Measurements from ENCODE around the gene SPIRE1. TPM values are rescaled to one million over a fixed set of nuclear protein-coding genes. Genes with fewer than 3 reads are reported as not detected.

Gene SPIRE1
- total and polyA plus RNA-seq, 2 of the 4 experiments (the other 2 are of a cell fraction) = 11.6 to 31.4 TPM

DNA sequence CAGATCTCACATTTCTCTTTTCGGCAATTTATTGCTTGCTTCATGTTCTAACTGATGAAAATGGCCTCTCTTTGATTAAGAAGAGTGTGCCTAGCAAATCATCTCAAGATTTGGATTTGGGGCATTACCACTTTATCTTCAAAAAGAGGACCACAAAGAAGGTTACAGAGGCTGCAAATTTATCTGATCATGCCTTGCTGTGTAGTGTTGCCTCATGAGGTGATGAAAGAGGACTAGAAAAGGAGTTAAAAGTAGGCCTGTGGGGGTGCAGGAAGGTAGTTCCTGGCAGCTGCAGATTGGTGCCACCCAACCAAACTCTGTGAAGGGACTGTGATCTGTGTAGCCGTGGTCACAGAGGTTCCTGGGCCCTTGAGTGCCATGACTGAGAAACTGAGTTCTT lies 181.0 kb downstream of the SPIRE1 start:
- Histone ChIP-seq H3K4me1 (ENCODE audit: control insufficient read depth, insufficient read depth, low read length) (no peaks in the 10 kb centered on the region; the same call in 1 of the 2 replicates), H2AFZ (replicated peaks; ENCODE audit: low read length, poor library complexity) (no peak overlapping the region), H3K23ac (ENCODE audit: low read depth, low read length) (no peak overlapping the region), H3K79me1 (ENCODE audit: low read depth in 1 of 2, low read length in 2 of 2) (peaks cover 0 to 7% of the 10 kb centered on the region in 2 experiments; a peak in 1 of 4 replicates), H2BK15ac (ENCODE audit: low read depth, low read length) (no peak overlapping the region), H3K27ac (ENCODE audit: insufficient read depth, low read length) (no peak overlapping the region), H3K9me1 (ENCODE audit: insufficient read depth, low read length) (peaks cover 12% of the 10 kb centered on the region), H3K4me2 (ENCODE audit: low read depth, low read length) (no peak overlapping the region), H2BK5ac (ENCODE audit: low read depth, low read length, poor library complexity, severe bottlenecking) (no peak overlapping the region), H2BK120ac (ENCODE audit: low read depth, low read length) (no peak overlapping the region), H4K20me1 (ENCODE audit: insufficient read depth, low read length) (no peaks in the 10 kb centered on the region), H2AK9ac (replicated peaks; ENCODE audit: low read depth, low read length, poor library complexity) (no peak overlapping the region), H3K36me3 (ENCODE audit: control insufficient read depth, insufficient read depth, low read length) (peaks cover 12% of the 10 kb centered on the region), H2BK20ac (ENCODE audit: low read depth, low read length) (no peak overlapping the region), H3K56ac (ENCODE audit: extremely low read depth, insufficient read depth, low read length) (no peak overlapping the region), H4K5ac (ENCODE audit: low read depth, low read length) (no peak overlapping the region), H3K4ac (ENCODE audit: low read depth, low read length) (no peak overlapping the region), H3K27me3 (ENCODE audit: control insufficient read depth, insufficient read depth, low read length) (no peaks in the 10 kb centered on the region), H3K4me3 (ENCODE audit: insufficient read depth, low read depth, low read length) (no peak overlapping the region), H3K18ac (ENCODE audit: low read depth, low read length) (no peak overlapping the region), H3K9ac (ENCODE audit: low read depth, low read length) (no peak overlapping the region), H2AK5ac (ENCODE audit: low read depth, low read length) (no peak overlapping the region), H4K8ac (ENCODE audit: low read depth in 2 of 2, low read length in 2 of 2) (no peak overlapping the region), H3K9me3 (ENCODE audit: control insufficient read depth, insufficient read depth, low read length) (no peaks in the 10 kb centered on the region), H4K91ac (ENCODE audit: insufficient read depth, low read depth, low read length) (no peak overlapping the region), H3K14ac (replicated peaks; ENCODE audit: low read depth, low read length) (no peak overlapping the region)
- TF ChIP-seq MAFK (IDR thresholded peaks at IDR 0.05; ENCODE audit: low read depth, low read length) (no peak), BHLHE40 (IDR thresholded peaks at IDR 0.05; ENCODE audit: low read depth, low read length) (no peak), RAD21 (IDR thresholded peaks at IDR 0.05; ENCODE audit: low read length) (no peak), RCOR1 (IDR thresholded peaks at IDR 0.05; ENCODE audit: insufficient replicate concordance, low read length) (no peak), CHD1 (IDR thresholded peaks at IDR 0.05; ENCODE audit: low read depth, low read length) (no peak), SMC3 (IDR thresholded peaks at IDR 0.05; ENCODE audit: low read depth, low read length) (no peak), FOS (IDR thresholded peaks at IDR 0.05; ENCODE audit: low read depth, low read length) (no peak), MXI1 (IDR thresholded peaks at IDR 0.05; ENCODE audit: borderline replicate concordance, low read depth, low read length) (no peak), RFX5 (IDR thresholded peaks at IDR 0.05; ENCODE audit: low read depth, low read length) (no peak), POLR2A (IDR thresholded peaks at IDR 0.05; ENCODE audit: low read depth, low read length) (no peak), CEBPB (IDR thresholded peaks at IDR 0.05; ENCODE audit: low read depth, low read length) (no peak), MAZ (IDR thresholded peaks at IDR 0.05; ENCODE audit: borderline replicate concordance, low read depth, low read length) (no peak), NFE2L2 (IDR thresholded peaks at IDR 0.05; ENCODE audit: low read depth, low read length) (no peak)
- TF ChIP-seq, protein P1, sequence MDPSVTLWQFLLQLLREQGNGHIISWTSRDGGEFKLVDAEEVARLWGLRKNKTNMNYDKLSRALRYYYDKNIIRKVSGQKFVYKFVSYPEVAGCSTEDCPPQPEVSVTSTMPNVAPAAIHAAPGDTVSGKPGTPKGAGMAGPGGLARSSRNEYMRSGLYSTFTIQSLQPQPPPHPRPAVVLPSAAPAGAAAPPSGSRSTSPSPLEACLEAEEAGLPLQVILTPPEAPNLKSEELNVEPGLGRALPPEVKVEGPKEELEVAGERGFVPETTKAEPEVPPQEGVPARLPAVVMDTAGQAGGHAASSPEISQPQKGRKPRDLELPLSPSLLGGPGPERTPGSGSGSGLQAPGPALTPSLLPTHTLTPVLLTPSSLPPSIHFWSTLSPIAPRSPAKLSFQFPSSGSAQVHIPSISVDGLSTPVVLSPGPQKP (IDR thresholded peaks at IDR 0.05; ENCODE audit: borderline replicate concordance, low read depth, low read length) = no peak
- TF ChIP-seq, protein P2, sequence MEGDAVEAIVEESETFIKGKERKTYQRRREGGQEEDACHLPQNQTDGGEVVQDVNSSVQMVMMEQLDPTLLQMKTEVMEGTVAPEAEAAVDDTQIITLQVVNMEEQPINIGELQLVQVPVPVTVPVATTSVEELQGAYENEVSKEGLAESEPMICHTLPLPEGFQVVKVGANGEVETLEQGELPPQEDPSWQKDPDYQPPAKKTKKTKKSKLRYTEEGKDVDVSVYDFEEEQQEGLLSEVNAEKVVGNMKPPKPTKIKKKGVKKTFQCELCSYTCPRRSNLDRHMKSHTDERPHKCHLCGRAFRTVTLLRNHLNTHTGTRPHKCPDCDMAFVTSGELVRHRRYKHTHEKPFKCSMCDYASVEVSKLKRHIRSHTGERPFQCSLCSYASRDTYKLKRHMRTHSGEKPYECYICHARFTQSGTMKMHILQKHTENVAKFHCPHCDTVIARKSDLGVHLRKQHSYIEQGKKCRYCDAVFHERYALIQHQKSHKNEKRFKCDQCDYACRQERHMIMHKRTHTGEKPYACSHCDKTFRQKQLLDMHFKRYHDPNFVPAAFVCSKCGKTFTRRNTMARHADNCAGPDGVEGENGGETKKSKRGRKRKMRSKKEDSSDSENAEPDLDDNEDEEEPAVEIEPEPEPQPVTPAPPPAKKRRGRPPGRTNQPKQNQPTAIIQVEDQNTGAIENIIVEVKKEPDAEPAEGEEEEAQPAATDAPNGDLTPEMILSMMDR (conservative IDR thresholded peaks at IDR 0.05; ENCODE audit: low read depth, low read length) = no peak
- TF ChIP-seq, protein P3, sequence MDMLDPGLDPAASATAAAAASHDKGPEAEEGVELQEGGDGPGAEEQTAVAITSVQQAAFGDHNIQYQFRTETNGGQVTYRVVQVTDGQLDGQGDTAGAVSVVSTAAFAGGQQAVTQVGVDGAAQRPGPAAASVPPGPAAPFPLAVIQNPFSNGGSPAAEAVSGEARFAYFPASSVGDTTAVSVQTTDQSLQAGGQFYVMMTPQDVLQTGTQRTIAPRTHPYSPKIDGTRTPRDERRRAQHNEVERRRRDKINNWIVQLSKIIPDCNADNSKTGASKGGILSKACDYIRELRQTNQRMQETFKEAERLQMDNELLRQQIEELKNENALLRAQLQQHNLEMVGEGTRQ (IDR thresholded peaks at IDR 0.05; ENCODE audit: low read depth, low read length) = no peak
- BruUV-seq (replicated peaks) = no TSS peak
- ATAC-seq (ENCODE audit: low read depth) (no peak), DNase-seq (no peak)
- intact Hi-C loops (cut with micrococcal nuclease) (no loop called here), dilution Hi-C loops (cut with HindIII; ENCODE audit: low sequenced_read_pairs, unreplicated experiment) (no loop called here), in situ Hi-C loops (cut with MboI; ENCODE audit: low sequenced_read_pairs) (no loop called here)
- POLR2A ChIA-PET (ENCODE audit: unreplicated experiment) = no interaction called here
- CTCF ChIA-PET = no interaction called here
- WGBS, 2 experiments (ENCODE audit: extremely low coverage in 2 of 2, insufficient read length in 1 of 2) = 100% methylated on average over 1 of the region's 2 CpGs; no CpG with 5 or more reads in 1 of the 2 experiments

Data from IMR-90 (cell line).